BJ (cell line): ENCODE measurements around the gene MTHFD1. TPM values are rescaled to one million over a fixed set of nuclear protein-coding genes. Genes with fewer than 3 reads are reported as not detected.

Experiments used
- CTCF ChIA-PET: fragments of 350-600 bp; formaldehyde crosslinking; extraction: SDS; loops from one replicate; lab custom pipeline; 2021; ENCODE audit warnings: antibody characterized with exemption, inconsistent platforms; lab: Yijun Ruan, JAX
- POLR2A ChIA-PET: fragments of 300-600 bp; sonication (Branson Sonifier 250); formaldehyde crosslinking; extraction: SDS; loops from one replicate; lab custom pipeline; 2021; ENCODE audit warnings: antibody characterized with exemption; lab: Charles Lee
- DNase-seq: peaks from one replicate; pipeline ENCODE4 v3.0.0-alpha.2; 2011; ENCODE audit warnings: low read depth
- H3K27me3 ChIP-seq: 2 replicates; pipeline ENCODE4 v1.6.0; 2011; ENCODE audit warnings: low read length; ENCODE audit not compliant: control insufficient read depth, insufficient read depth
- H3K36me3 ChIP-seq: 2 replicates; pipeline ENCODE4 v1.5.1; 2011; ENCODE audit warnings: low read length; ENCODE audit not compliant: control insufficient read depth, insufficient read depth
- H3K4me3 ChIP-seq: 2 replicates; pipeline ENCODE4 v1.5.1; 2011; ENCODE audit warnings: low read depth, mild to moderate bottlenecking, control low read depth, low read length
- polyA plus RNA-seq: library from polyadenylated mRNA; depleted of rRNA; stranded (reverse); fragments of >200 nt; gene quantifications from 2 replicates; pipeline ENCODE4 v1.2.3, GENCODE V29; 2011
- TF ChIP-seq, protein P1 (sequence below): IDR thresholded peaks from 2 replicates; pipeline ENCODE4 v1.5.1; 2011; ENCODE audit warnings: low read depth, mild to moderate bottlenecking, control low read depth, inconsistent platforms, low read length, moderate library complexity; ENCODE audit not compliant: insufficient read depth

Gene MTHFD1
- polyA plus RNA-seq, 1 experiment = 30.9 TPM

DNA sequence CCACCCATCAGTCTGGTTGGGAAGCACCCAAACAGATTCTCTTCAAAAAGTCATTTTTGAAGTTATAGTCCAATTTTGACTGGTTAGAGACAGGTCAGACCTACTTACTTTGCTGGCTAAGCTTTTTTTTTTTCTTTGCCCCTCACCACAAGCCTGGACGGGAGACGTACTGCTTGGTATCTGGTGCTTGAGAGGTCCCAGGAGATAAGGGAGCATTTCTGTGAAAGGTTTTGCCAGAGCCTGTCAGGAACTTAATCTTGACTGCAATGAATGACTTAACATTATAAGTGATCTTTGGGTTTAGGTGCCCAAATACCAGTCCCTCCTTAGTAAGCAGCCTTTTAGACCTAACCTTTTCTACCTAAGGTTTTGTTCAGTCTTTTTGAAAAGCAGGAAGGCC, 6.3 kb downstream of the MTHFD1 start:
- ChIA-PET CTCF (interaction anchor here (0.8 to 1.5 kb wide), 3 partner anchors 11 to 108 kb away, joined by 3 read pairs; no protein-coding TSS in a partner anchor), POLR2A (interaction anchor here (0.6 kb wide), 1 partner anchor 27 kb away, joined by 4 read pairs; no protein-coding TSS in a partner anchor)
- DNase-seq = no peak
- Histone ChIP-seq H3K27me3 (no peaks in the 10 kb centered on the region), H3K36me3 (no peaks in the 10 kb centered on the region), H3K4me3 (no peak overlapping the region)
- TF ChIP-seq, protein P1, sequence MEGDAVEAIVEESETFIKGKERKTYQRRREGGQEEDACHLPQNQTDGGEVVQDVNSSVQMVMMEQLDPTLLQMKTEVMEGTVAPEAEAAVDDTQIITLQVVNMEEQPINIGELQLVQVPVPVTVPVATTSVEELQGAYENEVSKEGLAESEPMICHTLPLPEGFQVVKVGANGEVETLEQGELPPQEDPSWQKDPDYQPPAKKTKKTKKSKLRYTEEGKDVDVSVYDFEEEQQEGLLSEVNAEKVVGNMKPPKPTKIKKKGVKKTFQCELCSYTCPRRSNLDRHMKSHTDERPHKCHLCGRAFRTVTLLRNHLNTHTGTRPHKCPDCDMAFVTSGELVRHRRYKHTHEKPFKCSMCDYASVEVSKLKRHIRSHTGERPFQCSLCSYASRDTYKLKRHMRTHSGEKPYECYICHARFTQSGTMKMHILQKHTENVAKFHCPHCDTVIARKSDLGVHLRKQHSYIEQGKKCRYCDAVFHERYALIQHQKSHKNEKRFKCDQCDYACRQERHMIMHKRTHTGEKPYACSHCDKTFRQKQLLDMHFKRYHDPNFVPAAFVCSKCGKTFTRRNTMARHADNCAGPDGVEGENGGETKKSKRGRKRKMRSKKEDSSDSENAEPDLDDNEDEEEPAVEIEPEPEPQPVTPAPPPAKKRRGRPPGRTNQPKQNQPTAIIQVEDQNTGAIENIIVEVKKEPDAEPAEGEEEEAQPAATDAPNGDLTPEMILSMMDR = no peak

DNA sequence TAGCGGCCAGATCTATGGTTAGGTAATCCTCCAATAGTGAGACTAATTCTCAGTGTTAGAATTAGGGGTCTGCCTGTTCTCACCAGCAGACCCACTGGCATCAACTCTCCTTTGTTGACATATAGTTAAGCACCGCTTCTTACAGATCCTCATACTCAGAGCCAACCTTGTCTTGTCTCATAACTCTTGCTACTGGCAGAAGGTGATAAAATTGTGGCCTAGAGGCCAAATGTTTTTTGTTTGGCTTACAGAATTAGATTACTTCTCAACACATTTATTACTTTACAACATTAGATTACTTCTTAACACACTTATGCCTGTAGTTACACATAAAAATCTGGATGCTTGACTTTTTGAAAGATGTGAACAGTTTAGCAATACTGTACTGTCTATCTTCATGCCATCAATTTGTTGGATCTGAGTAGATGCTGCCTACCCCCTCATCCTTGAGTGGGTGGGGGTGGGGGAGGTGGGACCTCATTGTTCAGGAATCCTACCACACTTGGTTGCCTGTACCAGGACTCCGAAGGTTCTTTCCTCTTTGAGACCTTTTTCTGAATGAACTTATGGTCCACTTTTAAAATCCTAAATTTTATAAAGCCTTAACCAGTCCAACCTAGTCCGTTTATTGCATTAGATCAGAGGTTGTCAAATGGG, 7.0 kb downstream of the MTHFD1 start:
- Histone ChIP-seq H3K4me3 (no peak overlapping the region), H3K27me3 (no peaks in the 10 kb centered on the region), H3K36me3 (no peaks in the 10 kb centered on the region)
- POLR2A ChIA-PET = interaction anchor here (0.6 kb wide), 1 partner anchor 26 kb away, joined by 4 read pairs; no protein-coding TSS in a partner anchor
- no peak for DNase-seq
- CTCF ChIA-PET = interaction anchor here (1.0 to 1.5 kb wide), 2 partner anchors 12 to 108 kb away, joined by 3 read pairs; no protein-coding TSS in a partner anchor
- TF ChIP-seq, protein P1 = no peak

GRCh38 chr14:64400829-64401459, 12.8 kb downstream of the MTHFD1 start:
- Histone ChIP-seq H3K27me3 (no peaks in the 10 kb centered on the region), H3K4me3 (no peak overlapping the region), H3K36me3 (peaks cover 1% of the 10 kb centered on the region; the same call in 1 of the 2 replicates)
- ChIA-PET POLR2A (no interaction called here), CTCF (interaction anchor here (0.9 to 1.3 kb wide), 3 partner anchors 9 to 29 kb away, joined by 3 to 4 read pairs (median 3); no protein-coding TSS in a partner anchor)
- no peak for DNase-seq
- TF ChIP-seq, protein P1 = no peak

DNA sequence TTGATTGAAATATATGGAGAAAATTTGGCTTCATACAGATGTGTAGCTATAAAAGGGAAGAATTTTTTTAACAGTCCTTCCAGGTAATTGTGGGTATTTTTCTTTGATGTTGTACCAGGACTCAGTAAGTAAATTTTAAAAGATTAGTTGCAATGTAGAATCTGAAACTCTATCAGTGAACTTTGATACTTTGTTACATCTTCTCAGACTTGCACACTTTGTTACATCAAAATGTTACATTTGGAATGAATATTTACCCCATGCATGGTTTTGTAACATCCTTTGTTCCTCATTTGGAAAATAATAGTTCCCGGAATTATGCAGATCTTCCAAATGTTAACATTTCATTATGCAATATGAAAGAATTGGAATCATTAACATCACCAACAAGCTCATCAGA, 13.8 kb downstream of the MTHFD1 start:
- TF ChIP-seq, protein P1 = no peak
- peaks cover 1% of the 10 kb centered on the region; the same call in 1 of the 2 replicates for H3K36me3 ChIP-seq
- H3K4me3 ChIP-seq = no peak overlapping the region
- no peak for DNase-seq
- CTCF ChIA-PET = interaction anchor here (0.9 to 2.7 kb wide), 3 partner anchors 12 to 77 kb away, joined by 3 to 8 read pairs (median 4); no protein-coding TSS in a partner anchor
- no peaks in the 10 kb centered on the region for H3K27me3 ChIP-seq
- POLR2A ChIA-PET = interaction anchor here (0.6 kb wide), 1 partner anchor 14 kb away, joined by 3 read pairs; no protein-coding TSS in a partner anchor

- Histone ChIP-seq H3K27me3 (no peaks in the 10 kb centered on the region), H3K36me3 (peaks cover 1% of the 10 kb centered on the region; the same call in 1 of the 2 replicates), H3K4me3 (no peak overlapping the region)
- DNase-seq = no peak
- TF ChIP-seq, protein P1 = no peak
- CTCF ChIA-PET = interaction anchor here (1.0 kb wide), 1 partner anchor 11 kb away, joined by 3 read pairs; no protein-coding TSS in a partner anchor
- POLR2A ChIA-PET = no interaction called here
Measured at GRCh38 chr14:64405295-64405694, 17.1 kb downstream of the MTHFD1 start.
